K562 (cell line): ENCODE measurements around the gene LIMS1. TPM values are rescaled to one million over a fixed set of nuclear protein-coding genes. Genes with fewer than 3 reads are reported as not detected.

ENCODE experiments used
- ARID3A ChIP-seq: IDR thresholded peaks from 2 replicates; pipeline ENCODE4 v1.6.1; 2012; ENCODE audit warnings: low read depth, low read length, improper control_type of control experiment, borderline replicate concordance
- ATF6 ChIP-seq: sonication (generic); formaldehyde crosslinking; IDR thresholded peaks from 2 replicates; pipeline ENCODE4 v1.4.0; 2020; ENCODE audit warnings: mild to moderate bottlenecking, missing genetic modification reagents
- CXXC5 ChIP-seq: fragments of 250-450 bp; sonication (Bioruptor Pico); IDR thresholded peaks from 2 replicates; pipeline ENCODE4 v1.8.0; 2022; ENCODE audit warnings: inconsistent platforms, mild to moderate bottlenecking, moderate library complexity
- EZH2 ChIP-seq: IDR thresholded peaks from 2 replicates; pipeline ENCODE4 v1.6.1; 2012; ENCODE audit warnings: low read depth, mild to moderate bottlenecking, inconsistent platforms, low read length, borderline replicate concordance
- GATA2 ChIP-seq: sonication (generic); formaldehyde crosslinking; IDR thresholded peaks from 2 replicates; pipeline ENCODE4 v1.4.0; 2020; ENCODE audit warnings: mild to moderate bottlenecking, missing genetic modification reagents
- LCOR ChIP-seq: sonication (generic); formaldehyde crosslinking; IDR thresholded peaks from 2 replicates; pipeline ENCODE4 v1.8.0; 2022; ENCODE audit warnings: mild to moderate bottlenecking, missing genetic modification reagents
- RBBP5 ChIP-seq: fragments of 200-600 bp; sonication (generic); IDR thresholded peaks from 2 replicates; pipeline ENCODE4 v1.6.1; 2012; ENCODE audit warnings: borderline replicate concordance, mild to moderate bottlenecking, low read length, control low read depth, inconsistent platforms; ENCODE audit not compliant: insufficient read depth, poor library complexity, severe bottlenecking
- RFX1 ChIP-seq: fragments of 450-650 bp; IDR thresholded peaks from 2 replicates; pipeline ENCODE4 v1.6.1; 2016; ENCODE audit warnings: mild to moderate bottlenecking, moderate library complexity
- TCFL5 ChIP-seq: fragments of 250-450 bp; sonication (Bioruptor Pico); conservative IDR thresholded peaks from 2 replicates; pipeline ENCODE4 v1.6.1; 2021; ENCODE audit warnings: mild to moderate bottlenecking, moderate library complexity, matching md5 sums
- TFAM ChIP-seq: fragments of 250-450 bp; sonication (Bioruptor Pico); conservative IDR thresholded peaks from 2 replicates; pipeline ENCODE4 v1.5.0; 2021; ENCODE audit warnings: mild to moderate bottlenecking, moderate library complexity
- ZBTB40 ChIP-seq, 2 experiments: fragments of 450-650 bp in 1 of 2; sonication (generic) in 1 of 2; formaldehyde crosslinking in 1 of 2; IDR thresholded peaks; 2 replicates each; pipeline versions ENCODE4 v1.7.1 to v1.9.0; 2016 to 2022; ENCODE audit warnings: inconsistent platforms in 1 of 2, mild to moderate bottlenecking in 1 of 2, missing genetic modification reagents in 1 of 2
- ZFX ChIP-seq: sonication (generic); formaldehyde crosslinking; IDR thresholded peaks from 2 replicates; pipeline ENCODE4 v1.8.0; 2022; ENCODE audit warnings: mild to moderate bottlenecking, missing genetic modification reagents, moderate library complexity
- ZNF232 ChIP-seq: sonication (generic); formaldehyde crosslinking; IDR thresholded peaks from 2 replicates; pipeline ENCODE4 v1.8.0; 2022; ENCODE audit warnings: mild to moderate bottlenecking, missing genetic modification reagents
- polyA plus RNA-seq, 8 experiments: library from polyadenylated mRNA; depleted of rRNA in 4 of 8; stranded (reverse) in 5 of 8; unstranded in 3 of 8; fragments of >200 nt; fragmentation: Nextera tagmentation in 2 of 8; fragmentation: Illumina TruSeq in 1 of 8; extraction: Ambion mirVana in 2 of 8; extraction: Trizol in 1 of 8; gene quantifications; 2 replicates each; pipeline versions ENCODE4 v1.2.1 to v1.2.3, GENCODE V29; 2011 to 2014; ENCODE audit warnings: inconsistent platforms in 1 of 8, missing spikeins in 1 of 8
- total RNA-seq, 7 experiments: library from RNA; depleted of rRNA in 6 of 7; stranded (reverse); fragments of >200 nt in 6 of 7; fragmentation: Illumina TruSeq in 2 of 7; extraction: Trizol in 2 of 7; gene quantifications; 2 replicates each; pipeline versions ENCODE4 v1.2.1 to v1.2.3, GENCODE V29; 2011 to 2021; ENCODE audit warnings: low replicate concordance in 1 of 7

The LIMS1 gene
- total and polyA plus RNA-seq, 9 of the 15 experiments (the other 6 are each of a cell fraction or from before 2014, with no cell fraction given) = 52.8 to 134 (median 81.0) TPM

GRCh38 chr2:108719149-108720044 lies 185.1 kb downstream of the LIMS1 start, which contains the start of gene RANBP2 (continued):
- TF ChIP-seq RBBP5 = peak; percentile 96
- peak; percentile 5; the same call in 1 of the 2 replicates for TF ChIP-seq ATF6
- no peak for TF ChIP-seq EZH2
- TF ChIP-seq ZBTB40 (IDR thresholded peaks at IDR 0.05) = peak; percentile 45; the same call in 1 of the 2 replicates
- no peak; the same call in 1 of the 2 replicates for TF ChIP-seq ZBTB40 (CRISPR knock-in tag; IDR thresholded peaks at IDR 0.05)
- TF ChIP-seq LCOR (CRISPR knock-in tag) = peak; percentile 90
- TF ChIP-seq ARID3A = no peak
- peak; percentile 58 for TF ChIP-seq GATA2
- peak; percentile 99 for TF ChIP-seq CXXC5
- TF ChIP-seq ZNF232 (CRISPR knock-in tag) = 0 out of 2 replicates have a peak, but pooled peaks have one; percentile 82
- no peak for TF ChIP-seq TCFL5 (CRISPR knock-in tag)
- TF ChIP-seq ZFX = peak; percentile 96
- TF ChIP-seq TFAM = no peak
- TF ChIP-seq RFX1 = no peak
